ENCODE results near the gene RFWD3.

The RFWD3 gene

DNA sequence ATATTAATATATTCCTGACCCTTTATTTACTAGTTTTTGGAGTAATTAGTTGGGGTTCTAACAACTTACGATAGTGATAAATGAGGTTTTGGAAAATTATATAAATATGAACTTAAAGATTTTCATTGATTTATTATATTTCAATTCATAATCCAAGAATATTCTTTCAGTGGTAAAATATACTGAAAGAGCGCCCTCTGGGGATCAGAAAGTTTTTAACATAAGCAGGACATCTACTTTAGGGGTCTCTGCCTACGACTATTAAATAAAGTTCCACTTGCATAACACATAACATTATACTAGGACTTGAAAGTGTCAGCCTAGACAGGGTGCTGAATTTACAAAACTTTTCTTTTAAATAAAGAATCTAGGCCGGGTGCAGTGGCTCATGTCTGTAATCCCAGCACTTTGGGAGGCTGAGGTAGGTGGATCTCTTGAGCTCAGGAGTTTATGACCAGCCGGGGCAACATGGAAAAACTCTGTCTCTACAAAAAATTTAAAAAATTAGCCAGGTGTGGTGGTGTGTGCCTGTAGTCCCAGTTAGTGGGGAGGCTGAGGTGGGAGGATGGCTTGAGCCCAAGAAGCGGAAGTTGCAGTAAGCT, 15.6 kb downstream of the RFWD3 start:
- no peak overlapping the region for H3K27ac ChIP-seq (ENCODE audit: low read length)
- no peak for DNase-seq (ENCODE audit: low read depth, low spot score)
- no peaks in the 10 kb centered on the region for H3K4me1 ChIP-seq (ENCODE audit: control insufficient read depth, insufficient read depth, low read length)
- H3K27me3 ChIP-seq (ENCODE audit: control insufficient read depth, insufficient read depth, low read length), result peaks cover 1% of the 10 kb centered on the region; the same call in 1 of the 2 replicates
- 100% methylated on average over 1 of the region's 6 CpGs for WGBS (ENCODE audit: insufficient coverage, insufficient read length)
- H3K36me3 ChIP-seq (ENCODE audit: control insufficient read depth, insufficient read depth, low read length), result peaks cover 22% of the 10 kb centered on the region
- H3K9me3 ChIP-seq (ENCODE audit: control insufficient read depth, insufficient read depth, low read length), result no peaks in the 10 kb centered on the region
- H3K4me3 ChIP-seq (ENCODE audit: low read length), result no peak overlapping the region

GRCh38 chr16:74649839-74650504, 16.7 kb downstream of the RFWD3 start:
- WGBS (ENCODE audit: insufficient coverage, insufficient read length), result no CpG with 5 or more reads among the region's 1 CpG
- H3K27ac ChIP-seq (ENCODE audit: low read length), result no peak overlapping the region
- H3K36me3 ChIP-seq (ENCODE audit: control insufficient read depth, insufficient read depth, low read length), result peaks cover 26% of the 10 kb centered on the region
- H3K9me3 ChIP-seq (ENCODE audit: control insufficient read depth, insufficient read depth, low read length), result no peaks in the 10 kb centered on the region
- no peak for DNase-seq (ENCODE audit: low read depth, low spot score)
- H3K4me3 ChIP-seq (ENCODE audit: low read length), result no peak overlapping the region
- no peaks in the 10 kb centered on the region for H3K4me1 ChIP-seq (ENCODE audit: control insufficient read depth, insufficient read depth, low read length)
- peaks cover 1% of the 10 kb centered on the region; the same call in 1 of the 2 replicates for H3K27me3 ChIP-seq (ENCODE audit: control insufficient read depth, insufficient read depth, low read length)

- Histone ChIP-seq H3K36me3 (ENCODE audit: control insufficient read depth, insufficient read depth, low read length) (peaks cover 27% of the 10 kb centered on the region; the same call in 1 of the 2 replicates), H3K9me3 (ENCODE audit: control insufficient read depth, insufficient read depth, low read length) (no peaks in the 10 kb centered on the region), H3K4me1 (ENCODE audit: control insufficient read depth, insufficient read depth, low read length) (no peaks in the 10 kb centered on the region), H3K27me3 (ENCODE audit: control insufficient read depth, insufficient read depth, low read length) (no peaks in the 10 kb centered on the region), H3K4me3 (ENCODE audit: low read length) (no peak overlapping the region), H3K27ac (ENCODE audit: low read length) (no peak overlapping the region)
- no peak for DNase-seq (ENCODE audit: low read depth, low spot score)
- WGBS (ENCODE audit: insufficient coverage, insufficient read length), result no CpG with 5 or more reads among the region's 8 CpGs
These were observed 24.7 kb downstream of the RFWD3 start for GRCh38 chr16:74641969-74642368.

GRCh38 chr16:74637742-74638453, 28.8 kb downstream of the RFWD3 start:
- H3K36me3 ChIP-seq (ENCODE audit: control insufficient read depth, insufficient read depth, low read length), result peaks cover 29% of the 10 kb centered on the region; the same call in 1 of the 2 replicates
- no peaks in the 10 kb centered on the region for H3K4me1 ChIP-seq (ENCODE audit: control insufficient read depth, insufficient read depth, low read length)
- no peaks in the 10 kb centered on the region for H3K27me3 ChIP-seq (ENCODE audit: control insufficient read depth, insufficient read depth, low read length)
- no peak for DNase-seq (ENCODE audit: low read depth, low spot score)
- H3K27ac ChIP-seq (ENCODE audit: low read length), result no peak overlapping the region
- WGBS (ENCODE audit: insufficient coverage, insufficient read length), result no CpG with 5 or more reads among the region's 7 CpGs
- H3K4me3 ChIP-seq (ENCODE audit: low read length), result no peak overlapping the region
- H3K9me3 ChIP-seq (ENCODE audit: control insufficient read depth, insufficient read depth, low read length), result no peaks in the 10 kb centered on the region

DNA sequence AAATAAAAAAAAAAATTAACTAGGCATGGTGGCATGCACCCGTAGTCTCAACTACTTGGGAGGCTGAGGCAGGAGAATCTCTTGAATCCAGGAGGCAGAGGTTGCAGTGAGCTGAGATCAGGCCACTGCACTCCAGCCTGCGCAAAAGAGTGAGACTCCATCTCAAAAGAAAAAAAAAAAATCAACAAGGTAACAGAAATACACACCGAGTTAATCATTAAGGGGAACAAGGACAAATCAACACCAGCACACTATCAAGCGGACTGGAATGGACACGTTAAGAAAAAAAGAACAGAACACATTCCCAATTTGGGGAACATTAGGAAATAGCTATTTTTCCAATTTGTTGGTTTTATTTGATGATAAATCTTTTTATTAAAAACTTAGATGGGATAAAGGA, 31.4 kb downstream of the RFWD3 start:
- Histone ChIP-seq H3K4me1 (ENCODE audit: control insufficient read depth, insufficient read depth, low read length) (no peaks in the 10 kb centered on the region), H3K27me3 (ENCODE audit: control insufficient read depth, insufficient read depth, low read length) (no peaks in the 10 kb centered on the region), H3K36me3 (ENCODE audit: control insufficient read depth, insufficient read depth, low read length) (peaks cover 37% of the 10 kb centered on the region; the same call in 1 of the 2 replicates), H3K9me3 (ENCODE audit: control insufficient read depth, insufficient read depth, low read length) (no peaks in the 10 kb centered on the region), H3K4me3 (ENCODE audit: low read length) (no peak overlapping the region), H3K27ac (ENCODE audit: low read length) (no peak overlapping the region)
- no peak for DNase-seq (ENCODE audit: low read depth, low spot score)
- no CpG with 5 or more reads among the region's 5 CpGs for WGBS (ENCODE audit: insufficient coverage, insufficient read length)

- Histone ChIP-seq H3K4me3 (ENCODE audit: low read length) (no peak overlapping the region), H3K27ac (ENCODE audit: low read length) (no peak overlapping the region), H3K4me1 (ENCODE audit: control insufficient read depth, insufficient read depth, low read length) (no peaks in the 10 kb centered on the region), H3K9me3 (ENCODE audit: control insufficient read depth, insufficient read depth, low read length) (no peaks in the 10 kb centered on the region), H3K36me3 (ENCODE audit: control insufficient read depth, insufficient read depth, low read length) (peaks cover 35% of the 10 kb centered on the region; the same call in 1 of the 2 replicates), H3K27me3 (ENCODE audit: control insufficient read depth, insufficient read depth, low read length) (no peaks in the 10 kb centered on the region)
- no CpG with 5 or more reads among the region's 7 CpGs for WGBS (ENCODE audit: insufficient coverage, insufficient read length)
- no peak for DNase-seq (ENCODE audit: low read depth, low spot score)
These were observed 33.0 kb downstream of the RFWD3 start for GRCh38 chr16:74633686-74634085.

DNA sequence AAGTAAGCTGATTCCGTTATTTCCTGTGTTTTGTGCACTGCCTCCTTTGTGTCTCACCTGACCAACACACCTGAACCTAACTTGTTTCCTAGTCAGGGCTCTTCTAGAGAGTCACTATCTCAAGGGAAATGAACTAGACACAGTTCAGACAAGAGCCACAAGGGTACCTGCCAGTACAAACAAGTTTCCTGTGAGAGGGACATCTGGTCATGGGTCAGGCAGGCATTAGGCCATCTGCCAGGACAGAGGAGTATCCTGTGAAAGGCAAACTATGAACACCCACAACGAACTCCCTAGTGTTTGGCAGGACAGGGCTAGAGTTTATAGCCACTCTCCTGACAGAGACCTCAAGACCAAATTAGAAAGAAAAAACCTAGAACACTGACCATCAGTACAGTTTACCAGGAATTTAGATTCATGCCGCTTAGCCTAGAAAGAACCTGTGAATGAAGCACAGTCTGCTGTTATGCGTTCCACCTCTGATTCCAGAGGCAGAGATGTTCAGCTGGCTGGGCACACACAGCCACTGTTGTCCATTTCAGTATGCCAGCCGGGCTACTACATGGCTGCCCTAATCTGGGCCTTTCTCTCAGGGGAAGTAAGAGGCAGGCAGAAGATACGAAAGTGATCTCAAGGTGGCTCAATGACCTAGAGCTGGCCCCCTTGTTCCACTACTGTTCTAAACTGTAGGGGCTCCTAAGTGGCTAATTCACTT, 39.0 kb downstream of the RFWD3 start:
- Histone ChIP-seq H3K4me3 (ENCODE audit: low read length) (no peak overlapping the region), H3K9me3 (ENCODE audit: control insufficient read depth, insufficient read depth, low read length) (no peaks in the 10 kb centered on the region), H3K27ac (ENCODE audit: low read length) (no peak overlapping the region), H3K27me3 (ENCODE audit: control insufficient read depth, insufficient read depth, low read length) (no peaks in the 10 kb centered on the region), H3K4me1 (ENCODE audit: control insufficient read depth, insufficient read depth, low read length) (no peaks in the 10 kb centered on the region), H3K36me3 (ENCODE audit: control insufficient read depth, insufficient read depth, low read length) (peaks cover 41% of the 10 kb centered on the region)
- no peak for DNase-seq (ENCODE audit: low read depth, low spot score)
- no CpG with 5 or more reads among the region's 6 CpGs for WGBS (ENCODE audit: insufficient coverage, insufficient read length)

- Histone ChIP-seq H3K36me3 (ENCODE audit: control insufficient read depth, insufficient read depth, low read length) (peaks cover 38% of the 10 kb centered on the region), H3K9me3 (ENCODE audit: control insufficient read depth, insufficient read depth, low read length) (no peaks in the 10 kb centered on the region), H3K4me3 (ENCODE audit: low read length) (no peak overlapping the region), H3K27ac (ENCODE audit: low read length) (no peak overlapping the region), H3K27me3 (ENCODE audit: control insufficient read depth, insufficient read depth, low read length) (no peaks in the 10 kb centered on the region), H3K4me1 (ENCODE audit: control insufficient read depth, insufficient read depth, low read length) (no peaks in the 10 kb centered on the region)
- DNase-seq (ENCODE audit: low read depth, low spot score), result no peak
- WGBS (ENCODE audit: insufficient coverage, insufficient read length), result no CpG with 5 or more reads among the region's 1 CpG
These were observed 39.8 kb downstream of the RFWD3 start for GRCh38 chr16:74626741-74627416.

GRCh38 chr16:74625500-74626350, 41.0 kb downstream of the RFWD3 start:
- peaks cover 33% of the 10 kb centered on the region for H3K36me3 ChIP-seq (ENCODE audit: control insufficient read depth, insufficient read depth, low read length)
- no peaks in the 10 kb centered on the region for H3K9me3 ChIP-seq (ENCODE audit: control insufficient read depth, insufficient read depth, low read length)
- H3K4me1 ChIP-seq (ENCODE audit: control insufficient read depth, insufficient read depth, low read length), result no peaks in the 10 kb centered on the region
- WGBS (ENCODE audit: insufficient coverage, insufficient read length), result no CpG with 5 or more reads among the region's 14 CpGs
- no peaks in the 10 kb centered on the region for H3K27me3 ChIP-seq (ENCODE audit: control insufficient read depth, insufficient read depth, low read length)
- DNase-seq (ENCODE audit: low read depth, low spot score), result no peak
- no peak overlapping the region for H3K4me3 ChIP-seq (ENCODE audit: low read length)
- no peak overlapping the region for H3K27ac ChIP-seq (ENCODE audit: low read length)
